Measurements from ENCODE around the gene ETFB. TPM values are rescaled to one million over a fixed set of nuclear protein-coding genes. Genes with fewer than 3 reads are reported as not detected.

Gene ETFB
- 121 and 171 TPM in 2 replicates for total RNA-seq

DNA sequence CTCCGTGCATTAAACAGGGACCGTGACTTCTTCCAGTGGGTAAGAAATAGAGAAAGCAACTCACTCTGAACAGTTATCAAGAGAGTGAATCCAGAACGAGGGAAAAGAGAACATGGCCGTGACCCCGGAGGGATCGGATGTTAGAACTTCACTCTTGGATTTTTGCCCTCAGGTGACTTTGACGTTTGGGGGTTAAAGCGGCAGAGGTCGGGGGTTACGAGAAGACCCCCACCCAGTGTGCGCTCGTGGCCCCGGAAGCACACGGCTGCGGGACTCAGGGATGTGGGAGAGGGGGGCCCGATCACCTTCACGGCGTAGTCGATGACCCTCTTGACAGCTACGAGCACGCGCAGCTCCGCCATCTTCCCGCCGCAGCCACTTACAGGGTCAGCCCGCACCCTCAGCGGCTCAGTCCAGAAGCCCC is at the start of gene ETFB:
ETFB (minus strand) TSS at position 424 of the 424 bp plus-strand sequence; CDS start at position 362, 62 bp downstream.

GRCh38 chr19:51387924-51388389 is 21.8 kb upstream of the ETFB start, which contains the start of gene LIM2:
Gene LIM2 (minus strand): TSS chr19:51387974. CDS start chr19:51387443, 531 bp downstream.

GRCh38 chr19:51372649-51373504 is 6.7 kb upstream of the ETFB start, which contains the start of gene NKG7:
Gene NKG7 (minus strand): TSS chr19:51372654. CDS start chr19:51372535, 119 bp downstream.

DNA sequence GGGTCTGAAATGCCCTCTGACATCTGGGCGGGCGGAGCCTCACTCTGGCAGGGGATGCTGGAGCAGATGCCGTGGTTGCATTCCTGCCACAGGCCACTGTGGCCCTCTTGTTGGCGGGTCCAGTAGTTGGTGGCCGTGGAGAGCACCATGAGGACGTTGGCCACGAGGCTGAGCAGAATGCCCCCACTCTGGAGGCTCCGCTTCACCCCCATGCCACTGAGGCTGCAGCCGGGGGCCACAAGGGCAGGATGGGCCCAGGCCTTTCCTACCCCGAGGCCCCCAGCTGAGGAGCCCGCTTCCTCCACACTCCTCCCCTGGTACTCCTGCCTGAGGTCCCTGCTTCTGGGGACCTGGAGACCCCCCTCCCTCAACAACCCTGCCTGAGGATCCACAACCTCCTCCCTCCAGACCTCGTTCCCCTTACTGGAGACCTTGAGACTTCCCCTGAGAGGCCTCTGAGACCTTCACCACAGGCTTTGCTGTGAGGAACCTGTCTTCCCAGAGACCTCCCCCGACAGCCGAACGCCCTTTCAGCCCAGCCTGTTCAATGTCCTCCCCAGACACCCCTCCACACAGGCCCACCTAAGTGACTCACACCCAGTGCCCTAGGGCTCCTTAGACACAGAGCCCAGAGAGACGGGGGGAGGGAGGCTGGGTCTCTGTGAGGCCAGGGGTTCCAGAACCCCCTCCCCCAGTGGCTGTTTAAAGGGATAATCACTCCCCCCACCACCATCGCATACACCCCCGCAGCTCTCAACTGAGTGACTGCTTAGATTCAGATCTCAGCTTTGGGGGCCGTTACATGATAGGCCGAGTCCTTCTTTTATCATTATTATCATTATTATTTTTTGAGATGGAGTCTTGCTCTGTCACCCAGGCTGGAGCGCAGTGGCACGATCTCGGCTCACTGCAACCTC is 2.4 kb upstream of the ETFB start, which contains the start of gene CLDND2:
CLDND2 (minus strand) TSS at position 638 of the 917 bp plus-strand sequence; CDS start at position 212, 426 bp downstream.

GRCh38 chr19:51341976-51342580 is 24.1 kb downstream of the ETFB start, which contains the start of gene VSIG10L:
Gene VSIG10L (minus strand): TSS chr19:51342139. CDS start chr19:51342124, 15 bp downstream.

GRCh38 chr19:51311351-51312257 is 54.6 kb downstream of the ETFB start, which contains the start of gene IGLON5:
Gene IGLON5 (plus strand): TSS chr19:51311644. CDS start chr19:51311848, 204 bp downstream.

Other genes starting within 250 kb of the ETFB start
- not detected in 2 replicates for gene SIGLEC9, start 241.5 kb downstream of the ETFB start, total RNA-seq
- gene SIGLEC7, start 224.1 kb downstream of the ETFB start, total RNA-seq = not detected in 2 replicates
- not detected in 2 replicates for gene CD33, start 141.3 kb downstream of the ETFB start, total RNA-seq
- not detected in 2 replicates for gene SIGLECL1, start 115.3 kb downstream of the ETFB start, total RNA-seq
- gene IGLON5, start 54.7 kb downstream of the ETFB start, total RNA-seq = not detected in 2 replicates
- gene VSIG10L, start 24.2 kb downstream of the ETFB start, total RNA-seq = 0.25 and 0.26 TPM in 2 replicates
- gene CLDND2, start 2.6 kb upstream of the ETFB start, total RNA-seq = not detected in 2 replicates
- gene NKG7, start 6.3 kb upstream of the ETFB start, total RNA-seq = not detected in 2 replicates
- not detected in 2 replicates for gene LIM2, start 21.6 kb upstream of the ETFB start, total RNA-seq
- not detected in 2 replicates for gene C19orf84, start 24.2 kb upstream of the ETFB start, total RNA-seq
- not detected in 2 replicates for gene SIGLEC10, start 51.3 kb upstream of the ETFB start, total RNA-seq
- not detected in 2 replicates for gene SIGLEC8, start 92.1 kb upstream of the ETFB start, total RNA-seq
- not detected in 2 replicates for gene CEACAM18, start 112.2 kb upstream of the ETFB start, total RNA-seq
- not detected in 2 replicates for gene SIGLEC12, start 135.4 kb upstream of the ETFB start, total RNA-seq
- gene SIGLEC6, start 165.3 kb upstream of the ETFB start, total RNA-seq = not detected in 2 replicates
- gene ZNF175, start 204.9 kb upstream of the ETFB start, total RNA-seq = 3.4 and 4.5 TPM in 2 replicates